GM19467 (cell line): ENCODE data around the gene WNK1.
"Not testable (repeated sequence)": the region's sequence is repeated elsewhere in the genome, so short reads cannot be mapped to it uniquely, and the experiment has no call there.

Experiments used
- ATAC-seq: cut with Tn5 transposase; IDR thresholded peaks from one replicate; pipeline ENCODE4 v1.9.1; 2021; ENCODE audit warnings: mild to moderate bottlenecking, moderate library complexity; ENCODE audit not compliant: unreplicated experiment

Gene WNK1

DNA sequence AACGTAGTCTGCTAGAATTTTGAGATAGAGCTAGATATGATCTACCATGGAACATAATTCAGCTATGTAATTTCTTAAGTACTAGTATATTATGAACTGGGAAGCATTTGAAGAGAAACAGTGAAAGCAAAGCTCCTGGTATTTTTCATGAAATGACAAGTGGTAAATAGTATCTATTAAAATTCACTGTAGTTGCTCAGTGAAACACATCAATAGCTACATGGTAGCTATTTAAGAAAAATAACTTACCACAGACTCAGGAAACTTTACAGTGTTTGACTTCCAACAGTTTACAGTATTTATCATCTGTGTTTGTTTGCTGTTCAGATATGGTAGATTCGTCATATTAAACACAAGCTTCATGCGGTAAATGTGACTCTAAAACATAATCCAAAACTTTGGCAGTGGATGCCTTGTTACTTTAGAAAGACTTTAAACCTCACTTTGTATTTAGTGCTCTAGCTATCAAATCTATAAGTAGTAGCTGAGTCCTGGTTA lies 25.2 kb downstream of the WNK1 start:
- ATAC-seq, result no peak

DNA sequence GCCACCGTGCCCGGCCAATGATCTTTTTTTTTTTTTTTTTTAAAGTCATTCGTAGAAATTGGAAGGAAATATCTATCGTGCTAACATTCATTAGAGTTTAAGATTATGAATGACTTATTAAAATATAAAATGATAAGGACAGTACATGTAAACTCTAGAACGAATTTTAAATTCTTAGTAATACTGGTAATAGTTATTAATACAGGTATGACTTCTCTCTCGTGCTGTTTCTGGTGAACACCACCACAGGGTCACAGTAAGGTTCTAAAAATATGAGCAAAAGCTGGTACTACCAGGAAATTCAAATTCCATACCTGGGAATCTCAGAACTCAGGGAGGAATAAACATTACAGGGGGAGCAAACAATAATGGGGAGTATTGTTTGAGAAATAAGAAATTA lies 26.2 kb downstream of the WNK1 start:
- no peak for ATAC-seq

DNA sequence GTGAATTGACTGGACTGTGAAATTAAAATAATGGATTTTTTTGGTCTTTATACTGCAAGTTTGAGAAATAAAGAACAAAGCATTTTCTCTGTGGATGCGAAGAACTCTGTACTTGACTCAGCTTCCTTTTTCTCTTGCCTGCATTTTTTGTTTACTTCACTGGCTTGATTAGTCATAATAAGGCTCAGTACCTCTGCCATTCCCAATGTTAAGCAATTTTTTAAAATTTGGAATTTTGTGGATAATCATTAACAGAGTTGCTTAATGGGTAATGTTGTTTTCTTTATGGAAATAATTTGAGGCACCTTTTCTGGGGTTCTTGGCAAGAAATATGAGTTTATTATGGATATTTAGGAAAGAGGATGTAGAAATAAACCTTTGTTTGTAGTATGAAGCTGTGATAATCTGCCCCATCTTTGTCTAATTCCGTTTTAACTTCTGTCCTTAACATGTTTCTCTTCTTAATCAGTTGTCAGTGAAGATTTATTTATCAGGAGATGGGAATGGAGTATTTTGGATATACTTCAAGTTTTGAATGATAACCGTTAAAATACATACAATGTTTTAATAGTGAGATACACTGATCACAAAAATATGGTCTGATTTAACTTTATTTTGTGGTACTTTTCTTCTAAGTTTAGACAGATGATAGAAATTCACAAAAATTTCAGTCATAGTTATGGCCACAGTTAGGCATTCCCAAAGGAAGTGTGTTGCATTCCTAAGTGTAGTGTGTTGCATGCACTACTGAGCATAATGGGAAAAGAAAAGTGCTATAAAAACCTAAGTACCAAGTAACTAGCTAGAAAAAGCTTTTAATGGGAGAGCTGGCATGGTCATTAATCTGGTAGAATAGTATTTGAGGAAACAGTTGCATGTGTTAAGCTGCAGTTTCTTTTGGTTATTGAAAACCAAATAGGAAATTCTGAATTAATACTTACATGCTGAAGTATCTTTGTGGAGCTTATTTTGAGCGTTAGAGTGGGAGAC lies 27.7 kb downstream of the WNK1 start:
- ATAC-seq, result no peak

DNA sequence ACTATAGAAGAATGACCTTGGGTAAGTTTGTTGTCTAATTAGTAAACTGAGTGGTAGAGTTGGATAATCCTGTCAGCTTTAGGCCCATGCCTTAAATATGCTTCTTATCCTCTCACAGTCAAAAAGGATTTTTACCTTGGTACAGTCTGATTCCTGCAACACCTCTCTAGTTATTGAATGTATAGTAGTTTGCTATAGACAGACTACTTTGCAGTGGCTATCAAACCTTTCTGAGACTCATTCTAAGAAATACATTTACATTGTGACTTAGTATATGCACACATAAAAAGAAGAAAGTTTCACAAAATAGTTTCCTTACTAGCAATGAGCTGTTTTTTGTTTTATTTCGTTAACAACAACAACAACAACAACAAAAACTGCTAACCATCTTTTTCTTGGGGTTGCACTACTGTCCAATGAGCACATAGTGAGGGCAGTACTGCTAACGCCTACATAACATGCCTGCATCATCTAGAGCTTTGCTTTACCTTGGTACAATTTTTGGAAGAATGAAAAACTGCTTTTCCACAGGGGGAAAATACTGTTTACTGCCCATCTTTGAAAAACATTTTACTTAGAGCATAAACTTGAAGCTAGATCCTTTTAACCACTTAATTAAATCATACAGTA lies 28.5 kb downstream of the WNK1 start:
- no peak for ATAC-seq

DNA sequence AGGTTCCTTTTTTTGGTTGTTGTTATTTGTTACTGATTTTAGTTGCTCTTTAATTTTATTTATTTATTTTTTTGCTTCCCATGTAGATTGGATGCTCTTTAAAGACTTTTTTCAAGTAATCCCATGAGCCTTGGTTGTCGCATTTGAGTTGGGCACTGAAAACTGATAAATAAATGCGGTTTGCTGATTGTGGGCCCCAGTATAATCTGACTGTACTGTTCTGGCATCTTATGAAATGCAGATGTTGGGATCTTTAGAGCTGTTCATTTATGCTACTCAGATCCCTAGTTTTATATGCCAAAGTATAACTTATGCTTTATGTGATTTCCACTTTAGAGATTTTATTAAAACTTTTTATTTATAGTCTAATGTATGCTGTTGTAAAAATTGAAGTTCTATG lies 33.3 kb downstream of the WNK1 start:
- no peak for ATAC-seq

DNA sequence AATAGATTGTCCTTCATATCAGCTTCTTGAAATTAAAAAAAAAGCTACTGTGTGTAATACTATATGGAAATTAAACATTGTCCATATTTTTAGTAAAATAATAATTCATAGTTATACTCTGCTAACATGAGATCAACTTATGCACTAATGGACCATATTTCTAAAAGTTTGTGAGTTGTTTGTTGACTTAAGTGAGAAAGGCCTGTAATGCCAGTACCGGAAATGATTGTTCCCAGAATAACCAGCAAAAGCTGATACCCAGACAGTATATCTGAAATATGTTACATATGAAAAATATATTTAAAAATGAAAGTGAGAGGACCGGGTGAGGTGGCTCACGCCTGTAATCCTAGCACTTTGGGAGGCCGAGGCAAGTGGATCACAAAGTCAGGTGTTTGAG lies 35.9 kb downstream of the WNK1 start:
- no peak for ATAC-seq

DNA sequence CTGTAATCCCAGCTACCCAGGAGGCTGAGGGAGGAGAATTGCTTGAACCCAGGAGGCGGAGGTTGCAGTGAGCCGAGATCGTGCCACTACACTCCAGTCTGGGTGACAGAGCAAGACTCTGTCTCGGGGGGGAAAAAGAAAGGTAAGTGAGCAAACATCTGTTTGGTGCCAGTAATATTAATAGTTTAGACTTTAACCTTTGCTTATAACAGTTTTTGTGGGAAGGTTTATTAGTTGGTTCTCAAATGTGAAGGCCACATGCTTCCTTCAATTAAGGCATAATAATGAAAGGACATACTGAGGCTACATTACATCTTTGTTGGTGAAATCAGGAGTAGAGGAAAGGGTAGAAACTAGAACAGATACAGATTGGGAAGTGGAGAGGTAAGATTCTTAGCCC lies 36.4 kb downstream of the WNK1 start:
- not testable (repeated sequence) for ATAC-seq

DNA sequence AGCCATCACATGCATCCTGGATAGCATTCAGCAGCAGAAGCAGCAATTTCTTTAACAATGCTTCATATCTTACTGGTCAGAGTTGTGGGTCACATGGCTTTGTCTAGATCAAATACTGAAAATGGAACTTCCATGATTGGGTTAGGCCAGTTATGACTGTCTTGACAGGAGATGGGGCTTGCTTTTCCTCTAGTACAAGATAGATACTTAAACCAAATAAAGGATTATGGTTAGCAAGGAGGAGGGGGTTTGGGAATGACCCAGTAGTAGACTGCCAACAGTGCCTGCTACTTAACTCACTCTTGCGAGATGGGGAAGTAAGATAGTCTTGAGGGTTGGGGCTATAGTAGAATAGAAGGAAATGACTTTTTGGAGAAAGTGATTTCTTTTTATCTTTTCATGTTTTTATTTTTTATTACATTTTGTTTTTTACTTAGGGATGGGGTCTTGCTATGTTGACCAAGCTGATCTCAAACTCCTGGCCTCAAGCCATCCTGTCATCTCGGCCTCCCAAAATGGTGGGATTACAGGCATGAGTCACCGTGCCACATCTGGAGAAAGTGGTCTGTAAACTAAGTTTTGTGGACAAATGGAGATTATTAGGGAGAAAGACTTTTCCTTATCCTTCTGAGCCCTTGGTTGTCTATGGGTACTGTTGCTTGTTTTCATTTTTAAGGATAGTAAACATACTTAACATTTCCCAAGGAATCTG lies 37.6 kb downstream of the WNK1 start:
- ATAC-seq, result no peak

DNA sequence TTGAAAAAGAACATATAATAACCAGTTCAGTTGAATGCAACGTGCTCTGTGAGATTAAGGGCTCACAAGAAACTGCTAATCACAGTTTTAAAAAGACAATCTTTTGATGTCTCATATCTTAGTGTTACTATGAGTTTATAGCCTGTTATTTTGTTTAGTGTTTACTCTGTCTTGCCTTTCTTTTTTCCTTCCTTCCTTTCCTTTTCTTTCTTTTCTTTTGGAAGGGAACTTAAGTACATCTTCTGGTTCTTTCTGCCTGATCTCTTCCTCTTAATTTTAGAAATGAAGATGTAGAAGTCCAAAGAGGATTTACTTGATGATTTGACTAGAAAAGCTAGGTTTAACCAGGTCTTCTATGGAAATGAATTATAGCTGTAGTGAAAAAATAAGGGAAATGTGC lies 38.2 kb downstream of the WNK1 start:
- ATAC-seq, result no peak

DNA sequence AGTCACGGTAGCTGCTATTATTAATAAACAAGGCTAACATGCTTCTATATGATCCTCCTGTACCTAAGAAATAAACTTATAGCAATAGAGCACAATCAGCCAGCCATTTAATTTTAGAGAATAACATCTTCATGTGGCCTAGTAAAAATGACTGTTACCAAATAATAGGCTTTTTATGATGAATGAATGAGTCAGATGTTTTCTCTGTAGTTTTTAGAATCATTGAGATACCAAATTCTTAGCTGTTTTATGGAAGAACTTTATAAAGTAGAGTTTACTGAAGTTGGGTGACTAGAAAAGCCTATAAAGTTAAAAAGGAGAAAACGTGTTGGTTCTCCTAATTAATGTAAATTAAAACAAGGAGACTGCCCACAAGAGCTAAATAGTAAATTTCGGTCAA lies 40.7 kb downstream of the WNK1 start:
- ATAC-seq, result no peak

DNA sequence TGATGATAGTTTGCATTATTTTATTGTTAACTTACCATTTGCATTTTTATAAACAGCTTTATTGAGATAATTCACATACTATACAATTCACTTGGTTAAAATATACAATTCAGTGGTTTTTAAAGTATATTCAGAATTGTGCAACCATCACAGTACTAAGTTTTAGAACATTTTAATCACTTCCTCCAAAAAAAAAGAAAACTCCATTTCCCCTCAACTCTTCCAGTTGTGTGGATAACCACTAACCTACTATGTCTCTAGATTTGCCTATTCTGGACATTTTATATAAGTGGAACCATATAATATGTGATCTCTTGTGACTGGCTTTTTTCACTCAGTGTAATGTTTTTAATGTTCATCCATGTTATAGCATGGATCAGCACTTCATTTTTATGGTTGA lies 41.3 kb downstream of the WNK1 start:
- no peak for ATAC-seq

DNA sequence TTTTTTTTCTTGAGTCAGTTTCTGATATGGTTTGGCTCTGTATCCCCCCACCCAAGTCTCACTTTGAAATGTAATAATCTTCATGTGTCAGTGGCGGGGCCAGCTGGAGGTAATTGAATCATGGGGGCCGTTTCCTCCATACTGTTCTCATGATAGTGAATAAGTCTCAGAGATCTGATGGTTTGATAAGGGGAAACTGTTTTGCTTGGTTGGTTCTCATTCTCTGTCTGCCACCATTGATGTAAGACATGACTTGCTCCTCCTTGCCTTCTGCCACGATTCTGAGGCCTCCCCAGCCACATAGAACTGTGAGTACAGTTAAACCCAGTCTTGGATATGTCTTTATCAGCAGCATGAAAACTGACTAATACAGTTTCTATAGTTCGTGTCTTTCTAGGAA lies 42.9 kb downstream of the WNK1 start:
- no peak for ATAC-seq

DNA sequence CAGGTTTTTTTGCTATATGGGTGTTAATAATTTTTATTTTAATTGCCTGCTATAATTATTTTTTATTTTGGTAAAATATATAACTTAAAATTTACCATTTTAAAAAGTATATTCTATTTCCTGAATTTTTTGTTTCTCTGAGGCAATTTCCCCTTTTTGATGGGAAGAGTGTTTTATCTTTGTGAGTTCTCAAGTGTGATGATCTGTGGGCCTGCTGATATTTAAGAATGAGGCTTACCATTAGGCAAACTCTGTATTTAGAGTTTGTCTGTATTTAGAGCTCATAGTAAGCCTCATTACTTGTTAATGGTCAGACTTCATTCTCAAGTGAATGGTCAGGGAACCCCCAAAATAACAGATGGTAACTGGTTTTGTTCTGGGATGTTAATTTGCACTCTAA lies 48.0 kb downstream of the WNK1 start:
- no peak for ATAC-seq

DNA sequence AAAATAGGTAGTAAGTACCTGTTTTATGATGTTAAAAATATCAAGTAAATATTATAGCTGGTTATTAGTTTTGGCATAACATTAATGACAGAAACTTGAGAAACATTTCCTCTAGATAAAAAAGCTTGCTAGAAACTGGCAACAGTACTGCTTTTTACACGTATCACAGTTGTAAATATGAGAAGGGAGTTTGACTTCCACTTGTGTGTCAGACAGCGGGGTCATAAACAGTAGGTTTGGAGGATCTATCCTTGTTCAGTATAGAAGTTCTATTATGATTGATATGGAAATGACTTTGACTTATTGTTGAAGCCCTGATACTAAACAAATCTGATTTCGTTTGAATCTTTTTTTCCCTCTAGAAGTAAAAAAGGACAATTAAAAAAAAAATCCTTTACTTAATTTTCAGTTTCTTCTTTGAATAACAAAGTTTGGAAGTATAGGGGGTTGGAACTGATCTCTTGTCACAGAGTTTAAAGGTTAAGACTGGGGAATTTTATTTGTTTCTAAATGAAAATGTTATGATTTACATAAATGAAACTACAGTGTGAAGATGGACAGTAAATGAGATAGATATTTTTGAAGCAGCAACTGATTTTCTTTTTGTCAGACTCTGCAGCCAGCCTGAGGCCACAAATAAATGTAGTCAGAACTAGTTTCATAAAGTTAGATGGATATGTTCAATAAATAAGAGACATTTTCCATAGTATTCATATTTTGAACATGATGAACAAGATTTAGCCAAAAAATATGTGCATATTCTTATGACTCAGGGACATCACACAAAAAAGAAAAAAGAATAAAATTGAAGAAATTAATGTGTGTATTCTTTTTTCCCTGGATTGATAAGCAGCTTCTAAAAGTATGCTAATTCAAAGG lies 50.1 kb downstream of the WNK1 start:
- no peak for ATAC-seq

DNA sequence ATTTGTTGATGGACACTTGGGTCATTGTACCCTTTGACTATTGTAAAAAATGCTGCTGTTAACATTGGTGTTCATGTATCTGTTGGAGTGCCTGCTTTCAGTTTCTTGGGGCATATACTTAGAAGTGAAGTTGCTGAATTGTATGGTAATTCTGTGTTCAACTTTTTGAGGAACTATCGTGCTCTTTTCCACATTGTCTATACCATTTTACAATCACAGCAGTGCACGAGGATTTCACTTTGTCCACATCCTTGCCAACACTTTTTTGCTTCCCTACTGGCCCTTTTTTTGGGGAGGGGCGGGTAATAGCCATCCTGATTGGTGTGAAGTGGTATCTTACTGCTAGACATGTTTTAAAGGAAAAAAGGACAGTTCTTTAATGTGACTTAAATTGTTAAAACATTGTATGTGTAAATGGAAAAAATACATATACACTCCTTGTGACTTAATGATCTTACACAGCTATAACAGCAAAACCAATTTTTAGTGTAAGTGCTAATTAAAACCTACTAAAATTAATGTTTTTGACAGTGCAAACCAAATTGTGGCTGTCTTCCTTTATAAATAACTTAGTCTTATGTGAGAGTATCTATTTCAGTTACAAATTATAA lies 52.7 kb downstream of the WNK1 start:
- no peak for ATAC-seq

DNA sequence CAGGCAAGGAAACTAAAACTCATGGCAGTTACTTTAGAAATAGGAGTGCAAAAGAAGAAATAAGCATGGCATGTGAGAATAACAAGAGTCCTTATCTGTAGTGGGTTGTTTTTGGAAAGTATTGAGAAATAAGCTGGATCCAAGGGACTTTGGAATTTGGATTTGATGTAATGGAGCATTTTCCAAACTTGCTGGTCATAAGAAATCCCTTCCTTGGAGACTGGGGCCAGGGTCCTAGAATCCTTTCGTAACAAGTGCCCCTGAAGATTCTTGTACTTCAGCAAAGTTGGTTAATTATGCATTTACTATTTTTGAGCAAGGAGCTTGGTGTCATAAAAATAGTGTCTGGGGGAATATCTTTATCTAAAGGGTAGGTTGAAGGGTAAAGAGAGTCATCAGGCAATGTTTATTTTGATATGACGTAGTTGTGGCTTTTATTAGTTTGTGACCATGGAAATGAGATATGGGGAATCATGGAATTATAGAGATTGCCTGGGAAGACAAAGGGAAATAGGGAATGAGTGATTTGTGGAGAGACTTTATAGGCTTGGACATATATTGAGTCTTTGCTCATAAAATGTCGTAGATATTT lies 53.9 kb downstream of the WNK1 start:
- ATAC-seq, result no peak

DNA sequence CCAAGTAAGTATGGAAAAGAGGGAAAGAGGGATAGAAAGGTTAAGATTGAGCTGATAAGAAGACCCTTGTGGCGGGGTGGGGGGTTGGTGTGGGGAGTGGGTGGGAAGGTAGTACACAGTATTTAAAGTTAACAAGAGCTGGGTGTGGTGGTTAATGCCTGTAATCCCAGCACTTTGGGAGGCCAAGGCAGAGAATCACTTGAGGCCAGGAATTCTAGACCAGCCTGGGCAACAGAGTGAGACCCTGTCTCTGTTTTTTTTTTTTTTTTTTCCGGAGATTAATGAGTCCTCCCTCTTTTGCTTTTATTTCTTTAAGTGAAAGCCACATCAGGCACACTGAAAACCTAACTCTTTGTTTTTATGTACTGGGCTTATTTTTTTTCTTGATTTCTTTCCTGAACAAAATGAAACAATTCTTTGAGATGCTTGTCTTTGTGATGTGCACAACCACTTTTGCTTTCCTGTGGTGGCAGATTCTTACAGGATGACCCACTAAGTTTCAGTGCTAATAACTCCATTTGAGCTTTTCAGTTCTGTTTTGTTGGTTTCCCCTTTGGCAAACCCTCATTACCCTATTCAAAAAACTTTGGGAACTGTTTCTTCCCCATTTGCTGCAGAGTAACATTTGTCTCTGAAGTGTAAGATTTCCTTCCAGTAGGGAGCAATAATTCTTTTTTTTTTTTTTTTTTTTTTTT lies 54.8 kb downstream of the WNK1 start:
- ATAC-seq, result no peak

DNA sequence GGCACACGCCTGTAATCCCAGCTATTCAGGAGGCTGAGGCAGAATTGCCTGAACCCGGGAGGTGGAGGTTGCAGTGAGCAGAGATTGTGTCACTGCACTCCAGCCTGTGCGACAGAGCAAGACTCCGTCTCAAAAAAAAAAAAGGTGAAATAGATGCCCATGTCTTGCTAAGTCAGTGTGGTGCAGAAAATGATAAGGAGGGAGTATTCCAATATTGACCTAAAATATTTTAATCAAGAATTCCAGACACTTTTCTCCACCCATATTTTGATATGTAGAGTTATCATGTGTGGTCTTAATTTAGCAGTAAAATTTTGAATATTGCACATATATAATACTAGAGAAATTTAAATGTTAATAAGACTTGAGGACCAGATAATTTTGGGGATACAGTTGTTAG lies 57.7 kb downstream of the WNK1 start:
- ATAC-seq, result no peak
